Erythroblast (primary cell): Measurements from ENCODE around the gene CPNE2.
A peak's percentile ranks its signal among the peaks of the same experiment; 100 is the strongest.
"Not testable (repeated sequence)": the region's sequence is repeated elsewhere in the genome, so short reads cannot be mapped to it uniquely, and the experiment has no call there.

Source experiments
- DNase-seq, 2 experiments: peaks; one replicate each; lab custom pipeline; 2025; lab: John Stamatoyannopoulos, UW
- GATA1 ChIP-seq: IDR thresholded peaks from 2 replicates; pipeline ENCODE4 v1.6.1; 2011; ENCODE audit warnings: low read depth, mild to moderate bottlenecking, control low read depth, low read length, moderate library complexity
- POLR2A ChIP-seq: IDR thresholded peaks from 2 replicates; pipeline ENCODE4 v1.6.1; 2011; ENCODE audit warnings: mild to moderate bottlenecking, low read length

Gene CPNE2

GRCh38 chr16:57082664-57083063 is 9.7 kb upstream of the CPNE2 start:
- TF ChIP-seq POLR2A (no peak), GATA1 (no peak)
- DNase-seq, result no peak

GRCh38 chr16:57083485-57084126 is 8.8 kb upstream of the CPNE2 start:
- no peak for DNase-seq
- TF ChIP-seq POLR2A (no peak), GATA1 (no peak)

DNA sequence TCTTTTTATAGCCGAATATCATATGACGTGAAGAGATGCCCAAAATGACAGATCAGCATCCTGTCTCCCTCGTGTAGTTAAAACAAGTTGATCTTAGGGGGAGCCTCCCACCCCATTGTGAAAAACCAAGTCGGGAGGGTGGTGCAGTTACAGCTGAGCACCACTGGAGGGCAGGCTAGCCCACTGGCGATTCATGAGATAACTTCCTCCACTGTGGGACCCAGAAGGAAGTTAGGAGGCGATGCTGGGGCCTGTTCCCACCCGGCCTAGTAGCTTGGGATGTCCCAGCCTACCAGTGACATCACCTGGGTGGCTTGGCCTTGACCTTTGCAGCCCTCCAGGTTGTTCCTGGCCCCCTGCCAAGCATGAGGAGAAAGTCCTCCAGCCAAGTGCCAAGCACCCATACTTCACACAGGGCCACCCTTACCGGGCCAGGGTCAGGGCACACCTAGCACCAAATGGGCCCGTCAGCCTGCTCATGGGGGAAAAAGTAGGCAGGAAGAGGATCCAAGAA is 8.1 kb upstream of the CPNE2 start:
- TF ChIP-seq POLR2A (no peak), GATA1 (no peak)
- DNase-seq, result peak; percentile 69 to 84

DNA sequence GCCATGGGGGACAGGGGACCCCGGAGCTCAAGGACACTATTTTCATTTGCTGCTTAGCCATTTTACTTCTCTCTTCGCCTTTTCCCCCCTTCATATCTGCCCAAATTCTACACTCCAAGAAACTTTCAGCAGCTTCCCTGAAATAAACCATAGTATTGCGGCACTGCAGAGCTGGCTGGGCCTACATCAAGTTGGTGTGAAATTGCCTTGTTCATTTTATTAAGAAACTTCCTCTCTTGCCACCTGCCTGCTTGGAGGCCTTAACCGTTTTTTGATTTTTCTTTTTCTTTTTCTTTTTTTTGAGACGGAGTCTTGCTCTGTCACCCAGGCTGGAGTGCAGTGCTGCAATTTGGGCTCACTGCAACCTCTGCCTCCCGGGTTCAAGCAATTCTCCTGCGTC is 7.4 kb upstream of the CPNE2 start:
- no peak for DNase-seq
- TF ChIP-seq POLR2A (no peak), GATA1 (no peak)

- TF ChIP-seq POLR2A (no peak), GATA1 (no peak)
- no peak for DNase-seq
Measured at GRCh38 chr16:57087003-57087402, 5.4 kb upstream of the CPNE2 start.

DNA sequence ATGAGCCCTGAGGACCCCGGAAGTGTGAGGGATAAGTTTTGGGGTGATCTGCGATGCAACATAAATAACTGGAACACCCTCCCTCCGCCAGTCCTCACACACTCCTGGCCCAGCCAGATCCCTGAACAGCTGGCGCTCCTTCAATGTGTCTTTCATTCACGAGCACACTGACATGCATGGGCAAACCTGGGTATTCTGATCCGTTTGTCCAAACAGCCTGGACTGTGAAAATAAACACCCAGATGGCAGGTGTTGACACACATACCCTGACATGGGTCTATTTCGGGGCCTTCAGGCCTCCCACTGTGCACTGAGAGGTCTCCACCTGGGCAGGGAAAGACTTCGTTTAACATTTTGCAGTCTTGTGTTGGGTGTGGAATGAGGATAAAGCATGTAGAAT is 3.0 kb upstream of the CPNE2 start:
- TF ChIP-seq GATA1 (no peak), POLR2A (no peak)

DNA sequence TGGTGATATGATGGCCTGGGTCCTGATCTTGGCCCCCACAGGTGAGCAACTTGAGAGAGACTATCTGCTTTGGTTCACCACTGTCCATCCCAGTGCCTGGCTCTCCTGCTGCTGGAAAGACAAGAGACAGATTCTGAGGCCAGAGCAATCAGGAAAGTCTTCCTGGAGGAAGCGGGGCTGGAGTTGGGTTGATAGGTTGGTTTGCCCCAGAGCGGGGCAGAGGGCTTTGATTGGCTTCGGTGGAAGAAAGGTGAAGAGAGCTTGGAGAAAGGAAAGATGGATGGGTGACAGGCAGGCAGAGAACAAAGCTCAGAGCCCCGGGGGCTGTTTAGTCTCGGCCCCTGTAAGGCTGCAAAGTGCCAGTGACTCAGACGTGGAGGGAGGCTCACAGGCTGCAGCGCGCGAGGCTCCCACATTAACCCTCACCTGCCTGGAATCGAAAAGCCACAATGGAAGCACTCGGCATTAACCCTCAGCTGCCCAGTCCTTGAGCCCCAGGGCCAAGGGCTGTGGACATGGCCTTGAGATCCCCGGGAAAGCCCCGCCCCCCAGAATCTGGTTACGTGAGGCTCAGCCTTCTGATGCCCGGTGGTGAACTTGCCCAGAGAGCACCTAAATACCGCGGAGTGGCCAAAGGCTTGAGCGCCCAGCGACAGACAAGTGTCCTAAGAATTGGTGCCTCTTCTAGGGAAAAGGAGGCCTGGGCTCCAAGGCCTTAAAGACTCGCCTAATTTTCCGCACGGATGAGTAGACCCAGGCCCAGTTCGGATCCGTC is 996 bp upstream of the CPNE2 start:
- no peak for DNase-seq
- no peak for TF ChIP-seq GATA1
- no peak for TF ChIP-seq POLR2A

More for the DNA sequence above, 3.0 kb upstream of the CPNE2 start:
- DNase-seq, result no peak

DNA sequence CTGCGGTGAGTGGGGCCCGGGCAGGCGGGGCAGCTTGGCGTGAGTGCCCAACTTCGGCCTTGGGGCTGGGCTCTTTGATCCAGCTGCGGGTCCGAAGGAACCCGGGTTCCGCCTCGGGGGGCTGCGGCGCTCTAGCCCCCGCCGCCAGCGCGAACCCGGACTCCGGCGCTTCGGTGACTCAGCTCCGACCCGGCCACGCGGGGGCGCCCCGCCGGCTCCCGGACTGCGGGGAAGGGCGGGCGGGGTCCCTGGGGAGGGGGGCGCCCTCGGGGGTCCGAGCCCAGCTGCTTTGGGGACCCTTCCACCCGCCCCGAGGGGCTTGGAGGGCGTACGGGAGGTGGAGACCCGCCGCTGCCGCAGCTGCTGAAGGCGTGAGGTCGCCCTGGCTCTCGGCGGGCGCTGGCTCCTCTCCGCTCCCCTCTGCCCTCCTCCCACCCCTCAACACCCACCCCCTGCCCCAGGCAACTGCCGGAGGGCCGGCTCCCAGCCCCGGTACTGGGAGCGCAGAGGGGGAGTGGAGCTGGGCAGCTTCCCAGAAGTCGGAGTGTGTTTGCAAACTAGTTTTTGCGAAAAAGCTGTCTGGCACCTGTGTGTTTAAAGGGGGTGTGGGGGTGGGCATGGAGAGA is 516 bp downstream of the CPNE2 start:
- DNase-seq, result peak in 1 of 2 experiments; percentile 33
- no peak for TF ChIP-seq GATA1
- no peak for TF ChIP-seq POLR2A

DNA sequence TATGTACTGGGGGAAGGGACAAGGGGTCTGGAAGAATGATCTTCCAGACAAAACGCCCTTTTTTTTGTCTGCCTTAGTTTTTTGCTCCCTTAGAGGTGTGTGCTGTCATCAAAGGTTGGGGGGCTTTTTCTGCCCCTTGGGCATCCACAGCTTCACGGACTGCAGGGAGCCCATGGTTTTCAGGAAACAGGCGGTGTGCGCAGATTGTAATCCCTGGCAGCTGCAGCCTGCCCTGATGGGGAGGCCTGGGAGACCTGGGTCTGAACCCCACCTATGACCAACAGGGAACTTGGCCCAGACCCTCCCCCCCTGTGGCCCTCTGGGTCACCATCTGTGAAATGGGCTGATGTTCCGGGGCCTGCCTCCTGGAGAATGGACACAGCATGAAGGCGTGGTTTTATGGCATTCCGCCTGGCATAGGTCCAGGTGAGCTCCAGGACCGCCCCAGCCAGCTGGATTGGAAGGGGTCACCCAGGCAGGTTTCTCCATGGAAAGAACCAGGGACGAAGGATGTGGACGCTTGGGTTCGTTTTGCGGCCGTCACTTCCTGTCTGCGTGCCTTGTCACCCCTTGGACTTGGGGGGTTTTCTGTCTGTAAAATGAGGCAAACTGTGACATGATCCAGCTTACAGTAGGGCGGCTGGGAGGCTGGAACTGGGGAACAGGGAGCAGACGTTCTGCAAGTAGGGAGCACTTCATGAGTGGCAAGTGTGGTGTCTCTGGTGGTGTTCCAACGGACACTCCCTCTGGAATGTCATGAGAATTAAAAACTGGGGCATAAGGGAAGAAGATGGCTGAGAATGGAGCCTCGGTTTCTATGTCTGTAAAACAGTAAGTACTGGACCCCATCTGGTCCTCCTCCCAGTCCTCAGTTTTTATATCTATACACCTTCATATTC is 1.5 kb downstream of the CPNE2 start:
- TF ChIP-seq GATA1, result no peak
- TF ChIP-seq POLR2A, result no peak
- DNase-seq, result no peak

DNA sequence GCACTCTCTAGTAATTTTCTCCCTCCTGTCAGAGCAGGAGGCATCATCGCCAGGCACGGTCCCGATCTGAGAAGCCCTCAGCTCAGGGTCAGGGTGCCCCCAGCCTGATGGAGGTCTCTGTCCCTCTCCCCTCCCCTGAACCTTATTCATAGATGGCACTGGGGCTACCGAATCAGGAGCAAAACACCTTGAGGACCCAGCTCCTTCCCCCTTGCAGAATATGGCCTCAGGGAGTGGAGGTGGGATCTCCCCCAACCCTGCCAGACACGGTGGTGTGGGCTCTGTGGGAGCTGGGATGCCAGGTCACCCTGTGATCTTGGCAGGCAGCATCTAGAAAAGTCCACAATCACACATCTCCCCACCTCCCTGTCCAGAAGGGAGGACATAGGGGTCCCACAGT is 2.5 kb downstream of the CPNE2 start:
- TF ChIP-seq POLR2A (no peak), GATA1 (no peak)
- DNase-seq, result no peak

DNA sequence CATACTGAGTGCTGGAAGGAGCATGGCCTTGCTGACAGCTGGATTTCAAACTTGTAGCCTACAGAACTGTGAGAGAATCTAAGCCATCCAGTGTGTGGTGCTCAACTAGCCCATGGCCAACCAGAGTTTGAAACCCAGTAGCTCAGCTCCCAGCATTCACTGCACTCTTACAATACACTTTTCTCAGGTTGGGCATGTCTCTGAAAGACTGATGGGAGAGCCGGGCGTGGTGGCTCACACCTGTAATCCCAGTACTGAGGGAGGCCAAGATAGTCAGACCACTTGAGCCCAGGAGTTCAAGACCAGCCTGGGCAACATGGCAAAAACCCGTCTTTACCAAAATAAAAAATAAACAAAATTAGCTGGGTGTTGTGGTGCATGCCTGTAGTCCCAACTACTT is 3.8 kb downstream of the CPNE2 start:
- DNase-seq, result no peak
- TF ChIP-seq POLR2A (no peak), GATA1 (no peak)

DNA sequence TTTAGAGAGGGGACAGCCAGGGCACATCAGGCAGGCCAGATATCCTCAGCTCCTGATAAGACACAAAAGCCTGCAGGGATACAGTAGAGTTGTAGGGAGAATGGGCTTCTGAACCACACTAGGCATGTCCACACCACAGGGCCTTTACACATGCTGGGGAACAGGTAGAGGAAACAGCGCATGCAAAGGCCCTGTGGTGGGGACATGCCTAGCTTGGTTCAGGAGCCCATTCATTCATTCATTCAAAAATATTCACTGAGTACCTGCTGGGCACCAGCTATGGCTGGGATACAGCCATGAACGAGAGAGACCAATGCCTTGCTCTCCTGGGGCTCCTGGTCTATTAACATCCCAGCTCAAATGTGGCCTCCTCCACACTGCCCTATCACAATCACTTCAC is 4.4 kb downstream of the CPNE2 start:
- DNase-seq, result no peak
- no peak for TF ChIP-seq GATA1
- no peak for TF ChIP-seq POLR2A

- DNase-seq, result no peak
- TF ChIP-seq POLR2A, result no peak
- TF ChIP-seq GATA1, result no peak
Measured at GRCh38 chr16:57098188-57098841, 5.9 kb downstream of the CPNE2 start.

DNA sequence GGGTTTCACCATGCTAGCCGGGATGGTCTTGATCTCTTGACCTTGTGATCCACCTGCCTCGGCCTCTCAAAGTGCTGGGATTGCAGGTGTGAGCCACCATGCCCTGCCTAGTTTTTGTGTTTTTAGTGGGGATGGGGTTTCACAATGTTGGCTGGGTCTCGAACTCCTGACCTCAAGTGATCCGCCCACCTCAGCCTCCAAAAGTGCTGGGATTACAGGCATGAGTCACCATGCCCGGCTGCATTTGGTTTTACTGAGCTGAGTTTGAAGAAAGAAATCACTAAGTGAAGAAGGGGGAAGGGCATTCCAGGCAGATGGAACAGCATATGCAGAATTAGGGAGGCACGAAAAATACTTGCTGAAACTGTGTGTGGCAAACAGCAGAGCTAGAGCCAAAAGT is 7.6 kb downstream of the CPNE2 start:
- DNase-seq, result not testable (repeated sequence)
